NT2/D1 (cell line): ENCODE results near the gene ISX.

Experiments used
- YY1 ChIP-seq: IDR thresholded peaks from 2 replicates; pipeline ENCODE4 v1.6.1; 2011; ENCODE audit not compliant: insufficient read length, insufficient read depth
- ZNF274 ChIP-seq: IDR thresholded peaks from 2 replicates; pipeline ENCODE4 v1.6.1; 2011; ENCODE audit warnings: mild to moderate bottlenecking, low read depth, low read length

DNA sequence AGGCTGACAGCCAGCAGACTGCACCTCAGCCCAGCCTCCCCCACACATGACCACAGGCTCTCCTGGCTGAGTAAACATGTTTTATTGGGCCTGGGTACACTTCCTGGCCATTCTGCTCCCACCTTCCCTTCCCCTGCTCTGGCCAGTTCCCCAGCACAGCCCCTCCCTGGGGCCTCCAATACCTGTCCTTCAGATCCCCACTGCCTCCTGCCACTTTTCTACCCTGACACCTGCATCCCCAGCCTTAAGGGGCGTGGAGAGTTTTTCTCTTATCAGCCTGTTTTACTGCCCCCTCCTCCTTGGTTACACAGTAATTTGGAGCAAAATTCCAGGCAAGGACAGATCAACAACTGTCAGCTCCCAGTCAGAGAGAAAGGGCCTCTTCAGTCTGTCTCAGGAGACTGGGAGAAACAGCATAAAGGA is at the start of gene ISX:
- TF ChIP-seq YY1 (no peak), ZNF274 (no peak)
